Measurements from ENCODE around the gene DUSP9. TPM values are rescaled to one million over a fixed set of nuclear protein-coding genes. Genes with fewer than 3 reads are reported as not detected.

DUSP9 gene
- total RNA-seq, 1 donor from 2014 or later: 0.20 TPM

- Histone ChIP-seq H3K4me3 (ENCODE audit: insufficient read depth, low read depth, low read length) (no peak overlapping the region), H3K79me2 (ENCODE audit: insufficient read depth, low read length) (peaks cover 5% of the 10 kb centered on the region), H3K27me3 (ENCODE audit: insufficient read depth, low read length) (no peaks in the 10 kb centered on the region), H3K4me2 (ENCODE audit: low read length) (no peak overlapping the region), H3K9ac (ENCODE audit: low read length) (no peak overlapping the region), H2AFZ (ENCODE audit: low read depth, low read length) (no peak overlapping the region), H3K9me3 (ENCODE audit: insufficient read depth, low read depth, low read length) (no peaks in the 10 kb centered on the region), H3K27ac (ENCODE audit: low read depth, low read length) (no peak overlapping the region), H3K4me1 (ENCODE audit: insufficient read depth, low read length) (peaks cover 11% of the 10 kb centered on the region), H4K20me1 (ENCODE audit: insufficient read depth, low read length) (peaks cover 10% of the 10 kb centered on the region), H3K36me3 (ENCODE audit: insufficient read depth, low read length) (no peaks in the 10 kb centered on the region)
- Mint-ChIP-seq H3K4me1 (ENCODE audit: low read depth, unreplicated experiment) (no peaks in the 10 kb centered on the region), H3K9me3 (ENCODE audit: unreplicated experiment) (no peaks in the 10 kb centered on the region), H3K36me3 (ENCODE audit: low read depth, unreplicated experiment) (no peaks in the 10 kb centered on the region), H3K27ac (ENCODE audit: unreplicated experiment) (no peak overlapping the region), H3K4me3 (ENCODE audit: unreplicated experiment) (no peak overlapping the region), H3K27me3 (ENCODE audit: low read depth, unreplicated experiment) (no peaks in the 10 kb centered on the region)
- no peak for FAIRE-seq
- TF ChIP-seq, protein P1, sequence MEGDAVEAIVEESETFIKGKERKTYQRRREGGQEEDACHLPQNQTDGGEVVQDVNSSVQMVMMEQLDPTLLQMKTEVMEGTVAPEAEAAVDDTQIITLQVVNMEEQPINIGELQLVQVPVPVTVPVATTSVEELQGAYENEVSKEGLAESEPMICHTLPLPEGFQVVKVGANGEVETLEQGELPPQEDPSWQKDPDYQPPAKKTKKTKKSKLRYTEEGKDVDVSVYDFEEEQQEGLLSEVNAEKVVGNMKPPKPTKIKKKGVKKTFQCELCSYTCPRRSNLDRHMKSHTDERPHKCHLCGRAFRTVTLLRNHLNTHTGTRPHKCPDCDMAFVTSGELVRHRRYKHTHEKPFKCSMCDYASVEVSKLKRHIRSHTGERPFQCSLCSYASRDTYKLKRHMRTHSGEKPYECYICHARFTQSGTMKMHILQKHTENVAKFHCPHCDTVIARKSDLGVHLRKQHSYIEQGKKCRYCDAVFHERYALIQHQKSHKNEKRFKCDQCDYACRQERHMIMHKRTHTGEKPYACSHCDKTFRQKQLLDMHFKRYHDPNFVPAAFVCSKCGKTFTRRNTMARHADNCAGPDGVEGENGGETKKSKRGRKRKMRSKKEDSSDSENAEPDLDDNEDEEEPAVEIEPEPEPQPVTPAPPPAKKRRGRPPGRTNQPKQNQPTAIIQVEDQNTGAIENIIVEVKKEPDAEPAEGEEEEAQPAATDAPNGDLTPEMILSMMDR (IDR thresholded peaks at IDR 0.05; ENCODE audit: insufficient read depth, low read depth, low read length): no peak
- no peak for TF ChIP-seq EZH2 (IDR thresholded peaks at IDR 0.05; ENCODE audit: insufficient read depth, low read length)
- no peak for DNase-seq (ENCODE audit: low read depth)
Measured at GRCh38 chrX:153692003-153692402, 45.0 kb downstream of the DUSP9 start.

- no peaks in the 10 kb centered on the region for H3K27me3 Mint-ChIP-seq (ENCODE audit: low read depth, unreplicated experiment)
- no peak for FAIRE-seq
- no peaks in the 10 kb centered on the region for H3K27me3 ChIP-seq (ENCODE audit: insufficient read depth, low read length)
Measured at GRCh38 chrX:153692611-153693156, 45.7 kb downstream of the DUSP9 start.

More at GRCh38 chrX:153692611-153693156, 45.7 kb downstream of the DUSP9 start:
- H3K79me2 ChIP-seq (ENCODE audit: insufficient read depth, low read length): peaks cover 5% of the 10 kb centered on the region
- peaks cover 11% of the 10 kb centered on the region for H3K4me1 ChIP-seq (ENCODE audit: insufficient read depth, low read length)
- Mint-ChIP-seq H3K27ac (ENCODE audit: unreplicated experiment) (no peak overlapping the region), H3K4me3 (ENCODE audit: unreplicated experiment) (no peak overlapping the region), H3K4me1 (ENCODE audit: low read depth, unreplicated experiment) (no peaks in the 10 kb centered on the region), H3K36me3 (ENCODE audit: low read depth, unreplicated experiment) (peaks cover 2% of the 10 kb centered on the region), H3K9me3 (ENCODE audit: unreplicated experiment) (no peaks in the 10 kb centered on the region)
- H3K4me2 ChIP-seq (ENCODE audit: low read length): no peak overlapping the region
- no peak overlapping the region for H3K27ac ChIP-seq (ENCODE audit: low read depth, low read length)
- no peak for DNase-seq (ENCODE audit: low read depth)
- no peak overlapping the region for H3K9ac ChIP-seq (ENCODE audit: low read length)
- H2AFZ ChIP-seq (ENCODE audit: low read depth, low read length): no peak overlapping the region
- TF ChIP-seq, protein P1 (IDR thresholded peaks at IDR 0.05; ENCODE audit: insufficient read depth, low read depth, low read length): no peak
- TF ChIP-seq EZH2 (IDR thresholded peaks at IDR 0.05; ENCODE audit: insufficient read depth, low read length): no peak
- H4K20me1 ChIP-seq (ENCODE audit: insufficient read depth, low read length): peaks cover 10% of the 10 kb centered on the region
- H3K9me3 ChIP-seq (ENCODE audit: insufficient read depth, low read depth, low read length): no peaks in the 10 kb centered on the region
- no peak overlapping the region for H3K4me3 ChIP-seq (ENCODE audit: insufficient read depth, low read depth, low read length)
- no peaks in the 10 kb centered on the region for H3K36me3 ChIP-seq (ENCODE audit: insufficient read depth, low read length)

All from astrocyte (in vitro differentiated cells and primary cell).